Measurements from ENCODE around the gene C3orf20.

C3orf20 gene

DNA sequence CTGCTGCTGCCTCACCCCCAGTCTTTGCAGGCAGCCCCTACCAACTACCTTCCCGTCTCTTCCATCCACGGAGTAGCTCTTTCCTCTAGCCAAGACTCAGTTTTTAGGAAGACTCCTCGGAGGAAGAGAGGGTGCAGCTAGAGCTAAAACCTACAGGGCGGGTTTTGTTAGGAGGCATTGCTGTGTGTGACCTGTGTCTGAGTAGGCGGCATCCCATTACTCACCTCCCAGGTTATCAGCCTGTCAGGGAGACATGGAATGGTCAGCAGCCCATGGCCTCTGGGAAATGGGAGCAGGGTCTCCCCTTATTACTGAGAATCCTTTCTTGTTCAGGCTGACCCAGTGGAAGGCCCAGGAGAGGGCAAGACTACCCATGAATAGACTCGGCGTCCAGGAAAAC is 100.1 kb downstream of the C3orf20 start:
- DNase-seq (ENCODE audit: low spot score), result no peak

DNA sequence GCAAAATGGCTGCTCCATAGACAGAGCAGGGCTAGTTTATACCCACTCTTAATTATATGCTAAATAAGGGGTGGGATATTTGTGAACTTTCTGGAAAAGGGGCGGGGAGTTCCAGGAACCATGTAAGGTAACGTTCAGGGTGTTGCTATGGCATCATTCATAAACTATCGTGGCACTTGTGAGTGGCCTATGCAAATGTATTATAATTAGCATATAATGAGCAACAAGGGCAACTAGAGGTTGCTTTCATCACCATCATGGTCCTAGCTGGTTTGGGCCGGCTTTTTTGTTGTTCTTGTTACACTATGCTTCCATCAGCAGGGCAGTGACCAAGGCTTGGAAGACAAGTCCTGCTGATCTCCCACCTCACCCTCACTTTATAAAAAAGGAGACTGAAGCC is 100.6 kb downstream of the C3orf20 start:
- DNase-seq (ENCODE audit: low spot score), result no peak

DNA sequence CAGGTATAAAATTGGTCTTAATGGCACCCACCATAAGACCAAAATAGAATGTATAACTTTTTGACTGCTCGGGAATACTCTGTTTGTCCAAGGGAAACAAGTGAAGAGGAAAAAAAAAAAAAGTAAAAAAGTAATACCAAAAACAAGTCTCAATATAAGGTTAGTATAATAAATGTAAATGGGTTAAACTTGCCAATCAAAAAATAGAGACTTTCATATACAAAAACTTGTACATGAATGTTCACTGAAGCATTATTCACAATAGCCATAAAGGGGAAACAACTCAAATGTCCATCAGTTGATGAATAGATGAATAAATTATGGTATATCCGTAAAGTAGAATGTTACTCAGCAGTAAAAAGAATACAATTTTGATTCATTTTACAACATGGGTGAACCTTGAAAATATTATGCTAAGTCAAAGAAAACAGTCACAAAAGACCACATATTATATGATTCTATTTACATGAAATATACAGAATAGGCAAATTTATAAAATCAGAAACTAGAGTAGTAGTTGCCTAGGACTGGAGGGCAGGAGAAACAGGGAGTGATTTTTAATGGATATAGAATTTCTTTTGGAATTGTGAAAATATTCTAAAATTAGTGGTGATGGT is 104.2 kb downstream of the C3orf20 start:
- DNase-seq (ENCODE audit: low spot score), result no peak

DNA sequence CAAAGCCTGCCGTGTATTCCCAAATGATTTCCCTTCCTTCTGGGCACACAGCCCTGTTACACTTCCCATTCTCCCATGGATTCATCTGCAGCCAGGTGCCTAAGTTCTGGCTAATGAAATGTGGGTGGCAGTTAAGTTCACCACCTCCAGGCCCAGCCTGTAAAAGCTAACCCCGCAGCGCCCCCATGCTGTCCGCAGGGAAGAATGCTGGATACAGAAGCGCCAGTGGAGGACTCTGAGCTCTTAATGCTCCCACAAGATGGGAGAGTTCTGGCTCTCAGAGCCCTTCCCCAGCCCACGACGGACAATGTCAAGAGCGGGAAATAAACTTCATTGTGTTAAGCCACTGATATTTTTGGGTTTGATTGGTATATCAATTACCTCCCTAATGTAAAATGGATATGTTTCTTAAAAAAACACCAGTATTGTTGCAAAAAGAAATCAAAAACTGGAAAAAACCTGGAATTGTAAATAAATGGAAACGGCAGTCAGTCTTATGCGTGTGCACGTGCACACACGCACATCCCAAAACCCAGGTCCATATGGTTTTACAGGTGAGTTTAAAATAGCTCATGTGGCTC is 106.1 kb downstream of the C3orf20 start:
- no peak for DNase-seq (ENCODE audit: low spot score)

DNA sequence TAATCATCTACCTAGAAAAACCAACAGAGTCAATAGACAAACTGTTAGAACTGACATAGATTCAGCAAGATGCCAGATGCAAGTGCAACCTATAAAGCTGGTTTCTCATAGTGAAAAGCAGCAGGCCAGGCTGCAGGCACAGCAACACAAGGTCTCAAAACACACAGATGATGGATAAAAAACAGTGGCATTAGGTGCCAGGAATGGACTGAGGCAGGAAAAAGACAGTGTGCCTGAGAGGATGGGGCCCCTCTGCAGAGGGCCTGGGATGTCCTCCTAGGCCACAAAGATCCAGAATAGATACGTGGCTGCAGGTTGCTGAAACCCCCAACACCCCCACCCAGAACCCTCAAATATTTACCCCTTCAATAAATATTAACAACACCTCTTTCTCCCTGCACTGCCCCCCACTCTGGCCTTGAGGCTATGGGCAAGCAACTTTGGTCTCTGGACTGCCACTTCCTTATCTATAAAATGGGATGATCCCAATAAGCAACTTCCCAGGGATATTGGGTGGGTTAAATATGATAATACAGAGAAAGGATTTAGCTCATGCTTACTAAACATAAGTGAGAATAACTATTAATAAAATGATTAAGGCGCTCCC is 108.6 kb downstream of the C3orf20 start:
- DNase-seq (ENCODE audit: low spot score), result no peak

DNA sequence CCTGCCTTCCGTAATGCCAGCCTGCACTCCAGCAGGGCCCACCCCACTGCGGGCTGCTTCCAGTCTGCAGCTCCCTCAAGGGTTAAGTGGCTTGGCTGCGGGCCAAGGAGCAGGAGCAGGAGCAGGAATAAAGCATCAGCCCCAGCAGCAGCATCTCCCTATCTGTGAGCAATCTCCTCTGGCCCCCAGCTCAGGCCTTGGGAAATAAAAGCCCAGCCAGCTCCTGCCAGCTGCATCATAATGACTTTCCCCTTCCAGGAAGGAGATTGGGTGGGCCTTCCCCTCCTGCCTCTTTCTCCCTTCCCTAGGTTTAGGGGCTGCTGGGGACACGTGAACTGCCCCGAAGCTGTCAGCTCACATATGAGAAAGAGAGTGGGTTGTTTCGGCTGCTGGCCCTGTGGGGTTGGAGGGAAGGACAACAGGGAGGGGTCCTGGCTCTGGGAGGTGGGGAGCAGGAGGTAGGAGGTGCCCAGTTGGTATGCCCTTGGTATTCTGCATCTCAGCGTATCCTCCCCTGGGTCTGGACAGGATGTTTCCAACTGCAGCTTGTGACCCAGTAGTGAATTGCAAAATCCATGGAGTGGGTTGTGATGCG is 109.2 kb downstream of the C3orf20 start:
- no peak for DNase-seq (ENCODE audit: low spot score)

DNA sequence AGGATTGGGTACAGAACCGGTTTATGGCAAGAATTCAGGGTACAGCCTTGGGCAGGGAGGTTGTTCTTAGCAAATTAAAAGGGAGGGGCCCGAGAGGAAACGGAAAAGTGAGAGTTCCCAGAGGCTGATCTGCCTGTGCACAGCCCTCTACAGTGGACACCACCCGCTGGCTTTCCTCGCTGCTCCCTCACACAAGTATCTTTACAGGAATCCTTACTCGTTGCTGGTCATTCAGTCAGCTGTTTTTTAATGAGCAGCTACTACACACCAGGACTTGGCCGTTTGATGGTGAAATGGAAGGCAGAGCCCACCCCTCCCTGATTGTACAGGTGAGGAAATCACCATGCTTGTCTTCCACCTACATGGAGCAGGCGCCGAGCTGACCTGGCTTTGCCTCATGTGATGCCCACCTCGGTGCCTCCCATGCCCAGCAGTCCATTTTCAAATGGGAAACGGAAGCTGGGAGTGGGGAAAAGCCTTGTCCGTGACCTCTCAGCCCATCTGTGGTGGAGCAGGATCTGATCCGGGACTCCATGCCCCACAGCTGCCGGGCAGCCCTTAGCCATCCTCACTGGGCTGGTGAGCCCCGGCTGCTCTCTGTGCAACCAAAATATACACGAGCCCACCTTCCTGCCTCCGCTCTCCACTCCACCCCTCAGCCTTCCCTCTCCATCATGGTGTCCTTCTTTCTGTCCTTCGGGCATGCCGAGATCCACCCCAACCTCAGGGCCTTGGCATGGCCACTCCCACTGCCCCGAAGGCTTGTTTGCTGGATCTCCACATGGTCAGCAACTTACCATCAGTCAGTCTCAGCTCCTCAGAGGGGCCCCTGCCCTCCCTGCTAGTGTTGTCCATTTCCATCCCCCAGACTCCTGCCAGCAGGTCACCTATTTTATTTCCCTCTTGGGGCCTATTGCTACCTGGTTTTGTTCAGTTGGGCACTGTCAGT is 110.5 kb downstream of the C3orf20 start:
- no peak for DNase-seq (ENCODE audit: low spot score)

DNA sequence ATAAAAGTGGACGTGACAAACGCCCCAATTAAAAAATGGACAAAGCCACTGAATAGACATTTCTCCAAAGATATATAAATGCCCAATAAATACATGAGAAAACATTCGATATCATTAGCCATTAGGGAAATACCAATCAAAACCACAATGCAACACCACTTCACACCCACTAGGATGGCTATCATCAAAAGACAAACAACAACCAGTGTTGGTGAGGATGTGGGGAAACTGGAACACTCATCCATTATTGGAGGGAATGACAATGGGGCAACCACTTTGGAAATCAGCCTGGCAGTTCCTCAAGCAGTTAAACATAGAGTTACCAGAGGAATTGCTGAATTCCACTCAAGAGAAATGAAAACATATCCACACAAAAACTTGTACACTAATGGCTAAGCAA is 111.4 kb downstream of the C3orf20 start:
- no peak for DNase-seq (ENCODE audit: low spot score)

DNA sequence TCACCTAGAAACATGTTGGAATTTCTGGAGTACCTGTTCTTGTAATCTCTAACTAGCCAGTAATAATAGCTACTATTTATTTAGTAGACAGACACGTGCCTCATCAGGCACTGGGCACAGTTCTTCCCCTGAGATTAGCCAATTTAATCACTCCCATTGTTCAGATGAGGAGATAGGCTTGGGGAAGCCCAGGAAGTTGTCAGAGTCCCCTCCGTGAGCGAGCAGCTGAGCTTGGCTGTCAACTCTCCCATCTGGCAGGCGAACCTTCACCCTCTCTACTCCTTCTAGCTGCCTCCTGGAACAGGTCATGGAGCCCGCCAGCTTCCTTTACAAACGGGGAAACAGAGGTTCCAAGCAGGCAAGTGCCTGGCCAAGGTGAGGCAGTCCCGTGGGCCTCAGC is 112.7 kb downstream of the C3orf20 start:
- no peak for DNase-seq (ENCODE audit: low spot score)

DNA sequence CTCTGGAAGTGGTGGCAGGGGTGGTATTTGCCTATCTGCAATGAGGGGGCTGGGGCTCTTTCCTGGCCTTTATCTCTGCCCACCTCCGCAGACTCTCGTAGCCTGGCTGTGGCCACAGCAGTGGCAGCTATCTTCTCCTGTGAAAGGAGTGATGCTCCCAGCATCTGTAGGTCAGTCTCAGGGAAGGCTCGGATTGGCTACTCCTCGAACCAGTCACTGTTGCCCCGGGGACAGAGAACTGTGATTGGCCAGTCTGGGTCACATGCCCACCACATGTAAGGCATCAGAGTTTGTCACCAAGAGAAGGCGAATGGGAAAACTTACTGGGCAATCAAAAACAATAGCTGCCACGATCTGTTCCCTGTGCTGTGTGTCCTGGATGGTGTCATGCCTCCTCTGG is 113.7 kb downstream of the C3orf20 start:
- no peak for DNase-seq (ENCODE audit: low spot score)

DNA sequence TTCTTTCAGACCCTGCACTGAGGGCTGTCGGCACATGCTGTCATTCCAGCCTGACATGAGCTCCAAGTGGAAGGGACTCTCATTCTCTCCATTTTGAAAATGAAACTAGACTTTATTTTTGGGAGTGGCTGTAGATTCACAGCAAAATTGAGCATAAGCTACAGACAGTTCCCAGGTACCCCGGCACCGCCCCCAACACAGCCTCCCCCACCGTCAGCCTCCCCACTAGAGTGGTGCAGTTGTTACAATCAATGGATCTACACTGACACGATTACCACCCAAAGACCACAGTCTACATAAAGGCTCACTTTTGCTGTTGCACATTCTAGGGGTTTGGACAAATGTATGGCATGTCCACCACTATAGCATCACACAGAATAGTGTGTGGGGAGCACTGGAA is 114.3 kb downstream of the C3orf20 start:
- no peak for DNase-seq (ENCODE audit: low spot score)

DNA sequence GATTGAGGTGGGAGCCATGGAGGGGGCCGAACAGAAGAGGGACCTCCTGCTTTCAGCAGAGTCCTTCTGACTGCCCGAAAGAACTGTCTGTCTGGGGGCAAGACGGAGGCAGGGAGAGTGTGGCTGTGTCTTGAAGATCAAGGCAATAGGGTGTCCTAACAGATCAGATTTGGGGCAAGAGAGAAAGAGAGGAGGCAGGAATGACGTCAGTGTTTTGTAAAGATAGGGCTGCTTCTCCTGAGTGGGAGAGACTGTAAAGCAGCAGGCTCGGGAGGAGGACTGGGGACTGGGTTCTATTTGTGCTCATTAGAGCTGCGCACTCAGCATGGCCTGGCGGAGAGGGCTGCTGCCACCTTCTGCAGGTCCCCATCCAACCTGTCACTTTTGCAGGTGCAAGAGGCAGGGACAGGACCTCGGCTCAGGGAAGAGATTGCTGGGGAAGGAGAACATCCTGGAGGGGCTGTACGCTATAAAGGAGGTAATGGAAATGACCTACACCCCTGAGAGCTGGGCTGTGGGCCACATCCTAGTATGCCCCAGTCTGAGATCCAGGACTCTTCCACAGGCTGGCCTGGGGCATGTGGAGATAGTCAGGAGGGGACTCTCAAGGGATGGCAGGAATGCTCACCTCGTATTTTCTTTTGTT is 114.8 kb downstream of the C3orf20 start:
- DNase-seq (ENCODE audit: low spot score), result no peak

DNA sequence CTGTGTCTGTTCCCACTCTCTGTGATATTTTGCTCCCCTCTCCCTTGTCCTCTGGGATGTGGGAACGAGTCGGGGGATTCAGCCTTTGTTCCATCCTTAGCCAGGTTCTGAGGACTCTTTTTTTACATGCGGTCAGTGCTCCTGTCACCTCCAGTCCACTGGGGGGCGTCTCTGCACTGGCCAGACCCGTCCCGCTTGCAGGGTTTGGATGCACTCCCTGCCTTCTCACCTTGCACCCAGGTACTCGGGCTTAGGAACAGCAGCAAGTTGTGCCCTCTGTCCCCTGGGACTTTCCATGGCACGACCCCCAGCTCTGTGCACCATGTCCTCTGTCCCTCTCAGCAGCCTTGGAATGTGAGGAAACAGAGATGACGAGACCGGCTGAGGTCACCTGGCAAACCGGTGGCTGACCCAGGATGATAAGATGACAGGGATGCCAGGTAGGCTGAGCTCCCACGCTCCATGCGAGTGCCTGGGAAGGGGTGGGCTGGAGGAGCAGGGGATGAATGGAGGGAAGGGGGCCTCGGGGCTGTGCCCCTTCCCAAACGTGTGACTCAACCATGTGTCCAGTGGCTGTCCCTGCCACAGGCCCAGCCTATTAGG is 116.5 kb downstream of the C3orf20 start:
- DNase-seq (ENCODE audit: low spot score), result no peak

DNA sequence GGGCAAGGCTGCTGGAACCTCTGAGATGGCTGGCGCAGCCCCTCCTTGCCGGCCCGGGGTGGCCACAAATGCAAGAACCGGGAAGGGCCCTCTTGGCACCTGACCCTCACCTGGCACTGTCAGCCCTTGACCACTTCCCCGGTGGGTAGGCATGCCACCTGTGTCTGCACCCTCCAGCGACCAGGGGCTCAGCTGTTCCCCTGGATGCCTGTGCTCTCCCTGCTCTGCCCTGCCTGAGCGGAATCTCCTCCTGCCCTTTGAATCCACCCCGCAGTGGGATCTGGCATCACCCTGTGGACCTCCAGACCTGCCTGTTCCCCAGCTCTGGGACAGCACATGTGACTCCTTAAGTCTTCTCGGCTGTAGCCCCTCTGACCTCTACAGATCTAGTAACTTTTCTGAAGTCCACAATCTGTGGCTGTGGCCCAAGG is 117.8 kb downstream of the C3orf20 start:
- no peak for DNase-seq (ENCODE audit: low spot score)

DNA sequence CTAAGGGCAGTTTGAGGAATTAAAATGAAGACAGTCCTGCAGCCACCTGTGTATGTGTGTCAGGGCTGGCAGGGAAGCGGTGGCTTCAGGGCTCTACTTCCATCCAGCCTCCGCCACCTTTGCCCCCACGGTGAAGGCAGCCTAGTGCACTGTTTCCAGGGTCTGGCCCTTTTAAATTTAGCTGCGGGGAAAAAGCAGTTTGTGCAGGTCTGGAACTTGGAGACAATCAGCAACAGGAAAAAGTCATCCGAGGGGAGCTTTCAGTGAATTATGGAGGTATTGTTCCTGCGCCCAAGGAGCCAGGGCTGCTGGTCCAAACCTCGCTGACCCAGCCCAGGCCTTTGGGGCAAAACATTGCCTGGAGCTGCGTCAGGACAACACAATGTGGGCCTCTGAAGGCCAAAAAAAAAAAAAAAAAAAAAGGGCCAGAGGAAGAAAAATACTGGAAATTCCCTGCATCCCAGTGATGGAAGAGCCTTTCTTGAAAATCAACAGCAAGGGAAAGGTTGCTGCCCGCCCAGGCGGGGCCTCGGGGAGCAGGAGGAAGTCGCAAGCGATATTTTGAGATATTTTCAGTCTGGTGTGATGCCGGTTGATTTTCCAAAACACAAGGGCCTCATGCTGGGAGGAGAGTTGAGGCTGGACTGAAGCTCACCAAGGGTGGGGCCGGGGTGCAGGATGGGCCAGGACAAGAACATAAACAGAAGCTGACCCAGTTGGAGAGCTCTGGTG is 118.4 kb downstream of the C3orf20 start:
- DNase-seq (ENCODE audit: low spot score), result no peak

DNA sequence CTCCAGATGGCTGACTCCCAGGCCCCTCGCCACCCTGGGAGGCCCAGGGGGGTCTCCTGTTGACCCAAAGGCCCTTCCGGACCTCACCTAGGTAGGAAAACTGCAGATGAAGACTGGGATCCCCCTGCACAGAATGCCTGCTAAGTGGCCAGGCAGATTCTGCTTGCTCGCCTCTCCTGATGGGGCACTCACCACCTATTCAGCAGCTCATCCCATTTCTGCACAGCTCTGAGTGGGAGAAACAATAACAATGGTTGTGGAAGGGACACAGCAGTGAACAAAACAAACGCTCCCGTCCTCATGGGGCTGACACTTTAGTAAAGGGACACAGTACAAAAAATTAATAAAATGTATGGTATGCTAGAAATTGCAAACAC is 118.9 kb downstream of the C3orf20 start:
- no peak for DNase-seq (ENCODE audit: low spot score)

DNA sequence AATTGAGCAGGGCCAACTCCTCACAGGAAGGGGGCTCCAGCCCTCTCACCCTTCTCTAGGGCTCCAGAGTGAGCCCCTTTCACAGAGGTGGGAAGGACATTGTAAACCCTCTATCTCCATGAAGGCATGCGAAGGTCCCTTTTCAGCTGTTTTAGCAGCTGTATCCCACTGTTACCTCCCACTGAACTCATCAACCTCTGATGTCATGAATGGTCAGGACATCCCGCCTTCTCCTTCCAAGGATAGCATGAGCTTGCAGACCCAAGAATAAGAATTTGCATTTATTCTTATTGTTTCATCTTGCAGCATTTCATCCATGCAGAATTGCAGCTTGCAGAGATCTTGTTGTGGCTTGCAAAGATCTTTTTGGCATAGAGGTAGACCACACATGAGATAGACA is 119.5 kb downstream of the C3orf20 start:
- no peak for DNase-seq (ENCODE audit: low spot score)

DNA sequence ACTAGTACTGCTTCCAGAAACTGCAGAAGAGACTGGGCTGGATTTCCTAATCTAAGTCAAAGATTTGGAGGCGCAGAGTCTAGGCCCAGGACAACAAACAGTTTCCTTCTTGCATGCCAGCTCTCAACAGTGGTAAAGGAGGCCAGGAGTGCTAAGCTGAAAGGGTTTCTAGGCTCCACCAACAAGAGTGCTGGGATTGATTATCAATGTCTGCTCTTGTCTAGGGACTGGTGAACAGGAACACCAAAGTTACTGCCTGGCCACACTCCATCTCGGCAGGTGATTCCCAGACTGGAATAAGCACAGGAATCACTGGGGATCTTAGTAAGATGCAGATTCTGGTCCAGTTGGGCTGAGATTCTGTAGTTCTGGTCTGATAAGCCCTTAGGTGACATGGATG is 121.1 kb downstream of the C3orf20 start:
- DNase-seq (ENCODE audit: low spot score), result no peak

DNA sequence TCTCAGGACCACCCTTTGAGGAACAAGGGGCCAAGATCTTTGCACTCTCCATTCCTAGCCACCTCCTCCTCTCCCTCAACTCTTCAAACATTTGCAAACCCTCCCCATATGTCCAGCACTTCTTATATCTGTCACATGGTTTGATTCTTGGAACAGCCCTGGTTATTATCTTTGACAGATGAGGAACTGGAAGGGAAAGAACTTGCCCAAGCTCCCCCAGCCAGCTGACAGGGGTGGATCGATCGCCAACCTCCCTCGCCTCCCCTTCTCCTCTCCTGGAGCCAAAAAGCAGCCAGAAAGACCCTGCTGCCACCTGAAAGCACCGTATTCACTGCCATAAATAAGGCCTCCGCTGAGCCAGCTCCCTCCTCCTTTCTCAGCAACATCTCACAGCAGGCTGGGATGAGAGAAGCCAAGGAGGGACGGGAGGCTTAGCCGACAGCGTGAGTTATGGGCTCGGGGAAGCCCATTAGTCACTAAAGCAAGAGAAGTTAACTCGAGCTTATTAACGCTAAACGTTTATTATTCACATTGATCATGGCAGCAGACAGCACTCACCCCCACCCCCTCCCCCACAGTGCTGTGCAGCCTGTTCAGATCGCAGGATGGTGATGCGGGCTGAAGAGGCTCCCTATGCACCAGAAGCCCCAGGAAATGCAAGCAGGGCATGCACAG is 121.6 kb downstream of the C3orf20 start:
- no peak for DNase-seq (ENCODE audit: low spot score)

DNA sequence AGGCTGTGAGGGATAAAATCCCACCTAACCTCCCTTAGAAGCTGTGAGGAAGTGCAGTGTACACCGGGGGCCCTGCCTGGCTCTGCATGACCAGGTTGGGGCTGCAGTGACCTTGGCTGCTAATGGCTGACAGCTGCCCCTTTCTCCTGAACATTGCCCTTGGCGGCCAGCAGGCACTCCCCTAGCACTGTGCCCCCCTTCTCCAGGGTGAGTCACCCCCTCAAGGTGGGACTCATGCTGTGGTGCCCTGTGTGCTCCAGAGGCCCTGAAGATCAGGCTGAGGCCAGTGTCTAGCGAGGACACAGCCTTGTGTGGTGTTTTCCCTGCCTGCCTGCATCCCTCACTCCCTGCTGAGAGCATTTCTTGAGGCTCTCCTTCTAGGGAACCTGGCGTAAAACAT is 122.8 kb downstream of the C3orf20 start:
- DNase-seq (ENCODE audit: low spot score), result no peak
